HG03175 (cell line): ENCODE data around the gene PLCG2.
A peak's percentile ranks its signal among the peaks of the same experiment; 100 is the strongest.
"Not testable (repeated sequence)": the region's sequence is repeated elsewhere in the genome, so short reads cannot be mapped to it uniquely, and the experiment has no call there.

ENCODE experiments used
- ATAC-seq: cut with Tn5 transposase; IDR thresholded peaks from one replicate; pipeline ENCODE4 v1.9.1; 2021; ENCODE audit warnings: mild to moderate bottlenecking, moderate library complexity; ENCODE audit not compliant: unreplicated experiment

The PLCG2 gene

GRCh38 chr16:81778861-81779535, at the start of gene PLCG2:
TSS of gene PLCG2 (plus strand) at chr16:81779291. CDS start at chr16:81785990, 6,699 bp downstream.
- ATAC-seq: peak; percentile 86

- no peak for ATAC-seq
These were observed 49.6 kb upstream of the PLCG2 start for GRCh38 chr16:81729451-81729850.

- peak; percentile 81 for ATAC-seq
These were observed 48.7 kb upstream of the PLCG2 start for GRCh38 chr16:81730090-81731051.

- ATAC-seq: no peak
These were observed 47.4 kb upstream of the PLCG2 start for GRCh38 chr16:81731649-81732048.

GRCh38 chr16:81732699-81733098, 46.4 kb upstream of the PLCG2 start:
- no peak for ATAC-seq

- no peak for ATAC-seq
These were observed 45.8 kb upstream of the PLCG2 start for GRCh38 chr16:81733295-81733694.

- ATAC-seq: no peak
These were observed 44.3 kb upstream of the PLCG2 start for GRCh38 chr16:81734632-81735434.

GRCh38 chr16:81737885-81738536, 41.1 kb upstream of the PLCG2 start:
- peak; percentile 62 for ATAC-seq

GRCh38 chr16:81738783-81739496, 40.2 kb upstream of the PLCG2 start:
- peak; percentile 35 for ATAC-seq

GRCh38 chr16:81739503-81739902, 39.6 kb upstream of the PLCG2 start:
- ATAC-seq: no peak

GRCh38 chr16:81740169-81740568, 38.9 kb upstream of the PLCG2 start:
- peak; percentile 71 for ATAC-seq

GRCh38 chr16:81741430-81741770, 37.7 kb upstream of the PLCG2 start:
- ATAC-seq: not testable (repeated sequence)

- no peak for ATAC-seq
These were observed 34.7 kb upstream of the PLCG2 start for GRCh38 chr16:81744385-81744784.

GRCh38 chr16:81744911-81745310, 34.2 kb upstream of the PLCG2 start:
- ATAC-seq: no peak

- peak; percentile 80 for ATAC-seq
These were observed 33.2 kb upstream of the PLCG2 start for GRCh38 chr16:81745704-81746558.

GRCh38 chr16:81746566-81746965, 32.5 kb upstream of the PLCG2 start:
- ATAC-seq: no peak

GRCh38 chr16:81748476-81749198, 30.5 kb upstream of the PLCG2 start:
- no peak for ATAC-seq

GRCh38 chr16:81752225-81752875, 26.7 kb upstream of the PLCG2 start:
- peak; percentile 94 for ATAC-seq
